Spleen (tissue), 11 donors: ENCODE data around the gene KLK7. TPM values are rescaled to one million over a fixed set of nuclear protein-coding genes. Genes with fewer than 3 reads are reported as not detected.

ENCODE experiments used
- DNase-seq: peaks from one replicate; pipeline ENCODE4 v3.0.0-alpha.2; 2020
- H3K27ac ChIP-seq, 8 donors: fragments of 200-600 bp; sonication (generic) in 7 of 8; 1 replicate in 4 of 8; 2 replicates in 4 of 8; pipeline versions ENCODE4 v1.5.0 to v1.8.0; 2016 to 2021; ENCODE audit warnings: inconsistent platforms in 4 of 8, mild to moderate bottlenecking in 4 of 8, moderate library complexity in 1 of 8
- H3K27me3 ChIP-seq, 7 donors: fragments of 200-600 bp; sonication (generic) in 6 of 7; replicated peaks in 1 of 7; 1 replicate in 4 of 7; 2 replicates in 3 of 7; pipeline versions ENCODE4 v1.5.0 to v1.8.0; 2016 to 2021; ENCODE audit warnings: inconsistent platforms in 3 of 7, mild to moderate bottlenecking in 1 of 7
- H3K36me3 ChIP-seq, 6 donors: fragments of 200-600 bp; sonication (generic) in 5 of 6; 1 replicate in 4 of 6; 2 replicates in 2 of 6; pipeline versions ENCODE4 v1.5.0 to v1.8.0; 2016 to 2021; ENCODE audit warnings: inconsistent platforms in 2 of 6
- H3K4me1 ChIP-seq, 6 donors: fragments of 200-600 bp; sonication (generic) in 5 of 6; 1 replicate in 3 of 6; 2 replicates in 3 of 6; pipeline versions ENCODE4 v1.5.0 to v1.8.0; 2016 to 2021; ENCODE audit warnings: inconsistent platforms in 3 of 6
- H3K4me3 ChIP-seq, 8 donors: fragments of 200-600 bp; sonication (generic) in 7 of 8; 1 replicate in 4 of 8; 2 replicates in 4 of 8; pipeline versions ENCODE4 v1.5.0 to v1.8.0; 2016 to 2021; ENCODE audit warnings: inconsistent platforms in 4 of 8, mild to moderate bottlenecking in 4 of 8, moderate library complexity in 2 of 8
- H3K9me3 ChIP-seq, 8 donors: fragments of 200-600 bp; sonication (generic) in 7 of 8; 1 replicate in 4 of 8; 2 replicates in 4 of 8; pipeline versions ENCODE4 v1.5.0 to v1.8.0; 2016 to 2021; ENCODE audit warnings: inconsistent platforms in 4 of 8
- POLR2A ChIP-seq, 3 donors: fragments of 450-650 bp; IDR thresholded peaks; one replicate each; pipeline ENCODE4 v1.5.1; 2017; ENCODE audit warnings: antibody characterized with exemption in 3 of 3, mild to moderate bottlenecking in 1 of 3
- POLR2AphosphoS5 ChIP-seq, 3 donors: sonication (generic); formaldehyde crosslinking; IDR thresholded peaks; one replicate each; pipeline ENCODE4 v1.5.1; 2017; ENCODE audit warnings: antibody characterized with exemption in 3 of 3
- WGBS, 5 donors: extraction: QIAGEN DNeasy Blood & Tissue Kit in 3 of 5; methylation state at CpG; one replicate each; pipeline versions ENCODE4 v1.1.5 to v1.1.7; 2013 to 2018; 5-methylcytosine and 5-hydroxymethylcytosine counted together
- intact Hi-C: fragments of 100-400 bp; cut with DNase I; formaldehyde crosslinking; loops from one replicate; pipeline ENCODE4 v1.15.0; 2023; ENCODE audit warnings: low total_unique reads
- polyA plus RNA-seq, 3 donors: library from polyadenylated mRNA; stranded (reverse); fragments of 200-250 nt; gene quantifications; one replicate each; pipeline ENCODE4 v1.2.1, GENCODE V29; 2013
- total RNA-seq, 7 donors: library from RNA; depleted of rRNA in 3 of 7; stranded (reverse); fragments of >200 nt in 3 of 7; fragmentation: NEBNext Ultra II Directional in 4 of 7; extraction: Animal tissue kit (Norgen Biotek cat#: 25700) in 4 of 7; gene quantifications; one replicate each; pipeline versions ENCODE4 v1.1.0 to v1.2.1, GENCODE V29; 2016 to 2021
- TF ChIP-seq, protein P1 (sequence below), 11 experiments: fragments of 200-600 bp in 7 of 11; fragments of 450-650 bp in 4 of 11; sonication (generic) in 4 of 11; IDR thresholded peaks in 8 of 11; conservative IDR thresholded peaks in 3 of 11; 1 replicate in 7 of 11; 2 replicates in 4 of 11; pipeline versions ENCODE4 v1.4.0 to v1.8.0; 2016 to 2021; ENCODE audit warnings: antibody characterized with exemption in 11 of 11, inconsistent platforms in 4 of 11, mild to moderate bottlenecking in 1 of 11
- donor health status: healthy with polysubstance abuse.
- donor health status: DM: no; HTN: no; CAD: no; lungs with moderate emphysema.
- donor health status: DM: no; HTN: no; CAD: no.
- donor health status: Bipolar disorder and iron deficiency.
- donor health status: healthy.
- donor health status: DM: no; HTN: no; CAD: no.
- donor health status: DM: yes; HTN: yes; CAD: no.

Gene KLK7
- total and polyA plus RNA-seq, 10 donors = 0.03 to 1.6 (median 0.23) TPM; not detected in 5

DNA sequence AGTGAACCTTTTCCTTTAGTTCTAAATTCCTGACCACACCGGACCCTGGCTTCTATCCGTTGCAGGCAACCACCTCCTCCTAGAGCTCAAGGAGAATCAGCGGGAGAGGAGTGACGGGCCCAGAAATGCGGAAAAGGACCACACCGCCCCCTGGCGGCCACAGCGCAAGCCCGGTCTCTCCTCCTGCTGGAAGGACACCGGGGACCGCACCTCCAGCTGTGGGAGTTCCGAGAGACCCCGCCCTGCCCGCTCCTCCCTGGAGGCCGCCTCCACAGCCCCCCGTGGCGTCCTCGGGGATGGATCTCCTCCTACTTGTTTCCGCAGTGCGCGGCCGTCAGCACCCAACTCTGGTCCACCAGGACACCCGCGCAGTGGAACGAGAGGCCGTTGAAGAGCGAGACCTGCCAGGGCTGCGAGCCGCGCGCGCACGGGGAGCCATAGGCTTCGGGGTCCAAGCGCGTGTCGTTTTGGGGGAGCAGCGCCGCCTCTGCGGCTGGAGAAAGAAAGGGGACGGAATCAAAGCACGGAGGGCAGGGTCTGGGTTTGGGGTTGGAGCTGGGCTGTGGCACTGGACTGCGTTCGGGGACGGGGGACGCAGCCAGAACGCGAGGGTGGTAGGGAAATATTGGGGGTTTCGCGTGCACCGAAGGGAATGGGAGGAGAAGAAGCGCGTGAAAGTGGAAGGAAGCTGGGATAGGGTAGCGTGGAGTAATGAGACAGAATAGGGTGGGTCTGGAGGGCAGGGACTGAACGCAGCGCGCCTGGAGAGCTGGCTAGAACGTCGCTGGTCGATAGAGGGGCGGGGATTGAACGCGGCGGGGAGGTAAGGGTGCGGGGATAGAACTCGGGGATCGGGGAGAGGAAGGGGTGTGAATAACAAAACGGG, 33.3 kb upstream of the KLK7 start:
- H3K36me3 ChIP-seq = no peaks in the 10 kb centered on the region
- intact Hi-C loops = no loop called here
- no peak overlapping the region for H3K27ac ChIP-seq
- H3K4me3 ChIP-seq = peak overlapping the region in 3 of 8 donors; percentile 2 to 51 (median 15)
- 2 to 6% (median 4%) methylated on average over 61 to 68 of the region's 68 CpGs for WGBS, 5 donors
- TF ChIP-seq, protein P1, sequence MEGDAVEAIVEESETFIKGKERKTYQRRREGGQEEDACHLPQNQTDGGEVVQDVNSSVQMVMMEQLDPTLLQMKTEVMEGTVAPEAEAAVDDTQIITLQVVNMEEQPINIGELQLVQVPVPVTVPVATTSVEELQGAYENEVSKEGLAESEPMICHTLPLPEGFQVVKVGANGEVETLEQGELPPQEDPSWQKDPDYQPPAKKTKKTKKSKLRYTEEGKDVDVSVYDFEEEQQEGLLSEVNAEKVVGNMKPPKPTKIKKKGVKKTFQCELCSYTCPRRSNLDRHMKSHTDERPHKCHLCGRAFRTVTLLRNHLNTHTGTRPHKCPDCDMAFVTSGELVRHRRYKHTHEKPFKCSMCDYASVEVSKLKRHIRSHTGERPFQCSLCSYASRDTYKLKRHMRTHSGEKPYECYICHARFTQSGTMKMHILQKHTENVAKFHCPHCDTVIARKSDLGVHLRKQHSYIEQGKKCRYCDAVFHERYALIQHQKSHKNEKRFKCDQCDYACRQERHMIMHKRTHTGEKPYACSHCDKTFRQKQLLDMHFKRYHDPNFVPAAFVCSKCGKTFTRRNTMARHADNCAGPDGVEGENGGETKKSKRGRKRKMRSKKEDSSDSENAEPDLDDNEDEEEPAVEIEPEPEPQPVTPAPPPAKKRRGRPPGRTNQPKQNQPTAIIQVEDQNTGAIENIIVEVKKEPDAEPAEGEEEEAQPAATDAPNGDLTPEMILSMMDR (IDR thresholded peaks at IDR 0.05 in 8 of 11, conservative IDR thresholded peaks at IDR 0.05 in 3 of 11) = peak in 10 of 11 experiments; percentile 14 to 83 (median 52)
- no peak for TF ChIP-seq POLR2A (IDR thresholded peaks at IDR 0.05)
- peak; percentile 88 for DNase-seq
- H3K4me1 ChIP-seq = peaks cover 10 to 42% (median 29%) of the 10 kb centered on the region in 6 donors
- H3K9me3 ChIP-seq = no peaks in the 10 kb centered on the region
- H3K27me3 ChIP-seq = peaks cover 4 to 98% (median 49%) of the 10 kb centered on the region in 7 donors

DNA sequence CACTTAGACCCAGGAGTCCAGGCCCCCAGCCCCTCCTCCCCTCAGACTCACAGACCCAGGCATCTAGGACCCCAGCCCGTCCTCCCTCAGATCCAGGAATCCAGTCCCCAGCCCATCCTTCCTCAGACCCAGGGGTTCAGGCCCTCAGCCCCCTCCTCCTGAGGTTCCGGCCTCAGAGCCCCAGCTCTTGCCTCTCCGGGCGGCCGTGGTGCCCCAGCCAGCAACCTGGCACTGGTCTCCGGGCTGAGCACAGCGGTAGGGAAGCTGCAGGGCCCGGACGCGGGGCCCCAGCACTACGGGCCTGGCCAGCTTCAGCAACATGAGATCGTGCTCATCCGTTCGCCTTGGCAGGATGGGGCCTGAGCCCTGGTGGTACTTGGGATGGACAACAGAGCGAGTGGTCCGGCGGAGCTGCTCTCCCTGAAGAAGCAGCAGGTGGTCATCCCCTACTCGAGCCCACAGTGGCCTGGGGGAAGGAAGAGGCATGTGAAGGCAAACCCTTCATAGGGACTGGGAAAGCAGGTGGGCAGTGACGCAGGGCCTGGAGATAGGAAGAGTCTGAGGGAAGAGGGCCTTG, 32.1 kb upstream of the KLK7 start:
- TF ChIP-seq POLR2AphosphoS5 (IDR thresholded peaks at IDR 0.05) = no peak
- TF ChIP-seq, protein P1 (IDR thresholded peaks at IDR 0.05 in 8 of 11, conservative IDR thresholded peaks at IDR 0.05 in 3 of 11) = no peak
- no peak for TF ChIP-seq POLR2A (IDR thresholded peaks at IDR 0.05)
- Histone ChIP-seq H3K4me3 (no peak overlapping the region), H3K9me3 (no peaks in the 10 kb centered on the region), H3K27me3 (peaks cover 4 to 97% (median 49%) of the 10 kb centered on the region in 7 donors), H3K4me1 (peaks cover 10 to 39% (median 29%) of the 10 kb centered on the region in 6 donors), H3K36me3 (no peaks in the 10 kb centered on the region), H3K27ac (no peak overlapping the region)
- no peak for DNase-seq
- WGBS, 5 donors = 76 to 92% (median 91%) methylated on average over 18 to 19 of the region's 19 CpGs
- intact Hi-C loops = no loop called here

DNA sequence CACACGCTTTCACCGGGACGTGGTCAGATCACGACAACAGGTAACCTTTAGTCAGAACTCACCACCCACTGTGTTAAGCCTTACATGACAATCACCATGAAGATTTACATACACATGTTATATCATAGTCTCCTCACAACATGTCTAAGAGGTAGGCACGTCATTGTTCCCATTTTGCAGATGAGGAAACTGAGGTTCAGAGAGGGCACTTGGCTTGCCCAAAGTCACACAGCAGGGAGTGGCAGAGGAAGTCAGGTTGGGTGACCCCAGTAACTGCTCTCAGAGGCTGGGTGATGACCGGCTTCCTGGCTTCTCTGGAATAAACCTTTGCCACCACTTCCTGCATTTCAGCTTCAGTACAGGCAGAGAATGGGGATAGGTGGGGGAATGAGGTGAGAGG, 30.5 kb upstream of the KLK7 start:
- H3K27ac ChIP-seq = no peak overlapping the region
- H3K4me1 ChIP-seq = peaks cover 6 to 27% (median 19%) of the 10 kb centered on the region in 6 donors
- H3K36me3 ChIP-seq = no peaks in the 10 kb centered on the region
- WGBS, 5 donors = 79 to 84% (median 81%) methylated on average over 6 of the region's 6 CpGs
- H3K9me3 ChIP-seq = no peaks in the 10 kb centered on the region
- DNase-seq = no peak
- TF ChIP-seq, protein P1 (IDR thresholded peaks at IDR 0.05 in 8 of 11, conservative IDR thresholded peaks at IDR 0.05 in 3 of 11) = no peak
- TF ChIP-seq POLR2A (IDR thresholded peaks at IDR 0.05) (no peak), POLR2AphosphoS5 (IDR thresholded peaks at IDR 0.05) (no peak)
- no peak overlapping the region for H3K4me3 ChIP-seq
- H3K27me3 ChIP-seq = peaks cover 3 to 97% (median 43%) of the 10 kb centered on the region in 7 donors
- intact Hi-C loops = no loop called here

DNA sequence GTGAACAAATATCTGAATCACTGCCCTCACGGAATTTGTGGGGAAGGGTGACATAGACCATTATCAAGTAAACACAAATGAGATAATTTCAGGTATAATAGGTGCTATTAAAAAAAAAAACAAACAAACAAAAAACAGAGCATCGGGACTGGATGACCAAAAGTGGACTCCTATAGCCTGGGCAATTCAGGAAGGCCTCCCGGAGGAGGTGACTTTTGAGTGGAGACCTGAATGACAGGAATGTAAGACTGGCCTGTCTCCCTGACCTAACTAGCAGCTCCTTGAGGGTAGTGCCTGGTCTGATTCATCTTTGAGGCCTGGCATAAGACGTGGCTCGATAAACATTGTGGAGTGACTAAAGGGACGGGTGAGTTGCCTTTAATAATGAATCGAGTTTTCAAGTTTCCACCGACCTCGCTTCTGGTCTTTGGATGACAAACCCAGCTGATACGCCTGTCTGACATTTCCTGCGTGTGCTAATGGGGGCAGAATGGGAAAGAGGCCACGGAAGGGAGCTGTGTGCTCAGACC, 29.0 kb upstream of the KLK7 start:
- no peak for DNase-seq
- Histone ChIP-seq H3K36me3 (no peaks in the 10 kb centered on the region), H3K27me3 (peaks cover 0 to 90% (median 28%) of the 10 kb centered on the region in 7 donors), H3K9me3 (no peaks in the 10 kb centered on the region), H3K27ac (no peak overlapping the region), H3K4me3 (no peak overlapping the region), H3K4me1 (peaks cover 0 to 12% (median 8%) of the 10 kb centered on the region in 6 donors)
- WGBS, 5 donors = 65 to 71% (median 67%) methylated on average over 12 of the region's 12 CpGs
- TF ChIP-seq POLR2AphosphoS5 (IDR thresholded peaks at IDR 0.05) (no peak), POLR2A (IDR thresholded peaks at IDR 0.05) (no peak)
- TF ChIP-seq, protein P1 (IDR thresholded peaks at IDR 0.05 in 8 of 11, conservative IDR thresholded peaks at IDR 0.05 in 3 of 11) = no peak
- intact Hi-C loops = no loop called here
